ENCODE results near the gene TKTL1. TPM values are rescaled to one million over a fixed set of nuclear protein-coding genes. Genes with fewer than 3 reads are reported as not detected.

Gene TKTL1
- total RNA-seq, 1 donor from 2014 or later: not detected

GRCh38 chrX:154304846-154305245 lies 9.3 kb downstream of the TKTL1 start:
- Histone ChIP-seq H3K27me3 (ENCODE audit: control insufficient read depth, insufficient read depth, low read length) (peaks cover 2% of the 10 kb centered on the region), H3K4me3 (ENCODE audit: low read depth, low read length) (no peak overlapping the region), H3K36me3 (ENCODE audit: control insufficient read depth, insufficient read depth, low read length) (no peaks in the 10 kb centered on the region)
- TF ChIP-seq CTCF (IDR thresholded peaks at IDR 0.05; ENCODE audit: insufficient read depth, low read length, poor library complexity, severe bottlenecking): no peak
- no peak for DNase-seq (ENCODE audit: low read depth)

- no peak for TF ChIP-seq CTCF (IDR thresholded peaks at IDR 0.05; ENCODE audit: insufficient read depth, low read length, poor library complexity, severe bottlenecking)
- Histone ChIP-seq H3K27me3 (ENCODE audit: control insufficient read depth, insufficient read depth, low read length) (peaks cover 2% of the 10 kb centered on the region), H3K4me3 (ENCODE audit: low read depth, low read length) (no peak overlapping the region), H3K36me3 (ENCODE audit: control insufficient read depth, insufficient read depth, low read length) (no peaks in the 10 kb centered on the region)
- DNase-seq (ENCODE audit: low read depth): no peak
Measured at GRCh38 chrX:154305541-154306205, 10.1 kb downstream of the TKTL1 start.

- peaks cover 2% of the 10 kb centered on the region for H3K27me3 ChIP-seq (ENCODE audit: control insufficient read depth, insufficient read depth, low read length)
- no peak overlapping the region for H3K4me3 ChIP-seq (ENCODE audit: low read depth, low read length)
- no peaks in the 10 kb centered on the region for H3K36me3 ChIP-seq (ENCODE audit: control insufficient read depth, insufficient read depth, low read length)
- DNase-seq (ENCODE audit: low read depth): no peak
- TF ChIP-seq CTCF (IDR thresholded peaks at IDR 0.05; ENCODE audit: insufficient read depth, low read length, poor library complexity, severe bottlenecking): no peak
Measured at GRCh38 chrX:154307202-154307601, 11.6 kb downstream of the TKTL1 start.

- DNase-seq (ENCODE audit: low read depth): no peak
- H3K4me3 ChIP-seq (ENCODE audit: low read depth, low read length): no peak overlapping the region
- peak; percentile 55 for TF ChIP-seq CTCF (IDR thresholded peaks at IDR 0.05; ENCODE audit: insufficient read depth, low read length, poor library complexity, severe bottlenecking)
- no peaks in the 10 kb centered on the region for H3K36me3 ChIP-seq (ENCODE audit: control insufficient read depth, insufficient read depth, low read length)
- no peaks in the 10 kb centered on the region for H3K27me3 ChIP-seq (ENCODE audit: control insufficient read depth, insufficient read depth, low read length)
Measured at GRCh38 chrX:154308108-154308946, 12.7 kb downstream of the TKTL1 start.

GRCh38 chrX:154309041-154309775 lies 13.6 kb downstream of the TKTL1 start:
- Histone ChIP-seq H3K27me3 (ENCODE audit: control insufficient read depth, insufficient read depth, low read length) (no peaks in the 10 kb centered on the region), H3K4me3 (ENCODE audit: low read depth, low read length) (no peak overlapping the region), H3K36me3 (ENCODE audit: control insufficient read depth, insufficient read depth, low read length) (no peaks in the 10 kb centered on the region)
- no peak for TF ChIP-seq CTCF (IDR thresholded peaks at IDR 0.05; ENCODE audit: insufficient read depth, low read length, poor library complexity, severe bottlenecking)
- DNase-seq (ENCODE audit: low read depth): no peak
